ENCODE results near the gene MICU2.

MICU2 gene

DNA sequence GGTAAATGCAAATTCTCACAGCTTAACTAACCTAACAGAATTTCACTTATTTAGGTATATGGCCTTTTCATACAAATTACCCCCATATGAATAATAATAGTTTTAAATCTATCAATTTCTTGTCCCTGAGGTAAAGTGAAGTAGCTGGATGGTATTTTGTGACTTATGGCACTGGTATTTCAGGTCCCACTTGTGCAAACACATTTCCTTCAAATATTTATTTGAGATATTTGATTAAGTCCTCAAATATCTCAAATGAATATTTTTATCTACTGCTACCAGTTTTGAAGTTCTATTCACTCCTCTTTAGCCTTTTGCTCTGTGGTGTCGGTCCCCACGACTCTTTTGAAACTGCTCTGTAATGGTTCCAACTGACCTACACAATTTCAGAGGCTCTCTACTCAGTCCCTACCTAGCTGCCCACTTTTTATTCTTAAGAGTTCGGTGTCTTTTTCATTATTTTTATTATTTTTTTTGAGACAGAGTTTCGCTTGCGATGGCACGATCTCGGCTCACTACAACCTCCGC is 85.3 kb downstream of the MICU2 start:
- TF ChIP-seq, protein P1, sequence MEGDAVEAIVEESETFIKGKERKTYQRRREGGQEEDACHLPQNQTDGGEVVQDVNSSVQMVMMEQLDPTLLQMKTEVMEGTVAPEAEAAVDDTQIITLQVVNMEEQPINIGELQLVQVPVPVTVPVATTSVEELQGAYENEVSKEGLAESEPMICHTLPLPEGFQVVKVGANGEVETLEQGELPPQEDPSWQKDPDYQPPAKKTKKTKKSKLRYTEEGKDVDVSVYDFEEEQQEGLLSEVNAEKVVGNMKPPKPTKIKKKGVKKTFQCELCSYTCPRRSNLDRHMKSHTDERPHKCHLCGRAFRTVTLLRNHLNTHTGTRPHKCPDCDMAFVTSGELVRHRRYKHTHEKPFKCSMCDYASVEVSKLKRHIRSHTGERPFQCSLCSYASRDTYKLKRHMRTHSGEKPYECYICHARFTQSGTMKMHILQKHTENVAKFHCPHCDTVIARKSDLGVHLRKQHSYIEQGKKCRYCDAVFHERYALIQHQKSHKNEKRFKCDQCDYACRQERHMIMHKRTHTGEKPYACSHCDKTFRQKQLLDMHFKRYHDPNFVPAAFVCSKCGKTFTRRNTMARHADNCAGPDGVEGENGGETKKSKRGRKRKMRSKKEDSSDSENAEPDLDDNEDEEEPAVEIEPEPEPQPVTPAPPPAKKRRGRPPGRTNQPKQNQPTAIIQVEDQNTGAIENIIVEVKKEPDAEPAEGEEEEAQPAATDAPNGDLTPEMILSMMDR (IDR thresholded peaks at IDR 0.05; ENCODE audit: low read depth, low read length, missing control alignments) = no peak
- DNase-seq (ENCODE audit: low read depth) = no peak
- in situ Hi-C loops (cut with HindIII; ENCODE audit: low sequenced_read_pairs) = no loop called here
- no peak overlapping the region for H3K4me3 ChIP-seq (ENCODE audit: low read depth, low read length)

DNA sequence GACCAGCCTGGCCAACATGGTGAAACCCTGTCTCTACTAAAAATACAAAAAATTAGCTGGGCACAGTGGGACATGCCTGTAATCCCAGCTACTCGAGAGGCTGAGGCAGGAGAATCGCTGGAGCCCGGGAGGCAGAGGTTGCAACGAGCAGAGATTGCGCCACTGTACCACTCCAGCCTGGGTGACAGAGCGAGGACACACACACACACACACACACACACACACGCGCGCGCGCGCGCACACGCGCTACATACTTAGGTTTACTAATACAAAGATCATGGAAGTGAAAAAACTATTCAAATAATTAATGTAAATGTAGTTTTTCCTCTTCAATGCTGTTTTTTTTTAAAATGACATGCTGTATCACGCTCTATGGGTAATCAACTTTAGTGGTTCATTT is 86.4 kb downstream of the MICU2 start:
- no peak overlapping the region for H3K4me3 ChIP-seq (ENCODE audit: low read depth, low read length)
- in situ Hi-C loops (cut with HindIII; ENCODE audit: low sequenced_read_pairs) = no loop called here
- TF ChIP-seq, protein P1 (IDR thresholded peaks at IDR 0.05; ENCODE audit: low read depth, low read length, missing control alignments) = no peak
- DNase-seq (ENCODE audit: low read depth) = no peak

DNA sequence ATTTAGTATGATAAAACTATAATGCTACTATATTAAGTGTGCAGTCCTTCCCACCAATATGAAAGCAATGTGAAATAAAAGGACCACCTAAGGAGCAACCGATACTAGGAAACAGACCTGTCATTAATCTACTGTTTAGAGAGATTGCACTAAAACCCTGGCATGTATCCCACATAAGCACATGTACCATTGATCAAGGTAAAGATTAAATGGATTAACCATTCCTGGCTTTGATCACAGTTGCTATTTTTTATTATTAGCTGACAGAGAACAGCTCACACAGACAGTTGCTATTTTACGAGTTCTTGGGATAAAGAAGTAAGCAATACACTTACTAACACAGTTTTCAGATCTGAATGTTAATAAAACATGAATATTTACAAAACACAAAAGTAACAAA is 87.2 kb downstream of the MICU2 start:
- TF ChIP-seq, protein P1 (IDR thresholded peaks at IDR 0.05; ENCODE audit: low read depth, low read length, missing control alignments) = no peak
- DNase-seq (ENCODE audit: low read depth) = no peak
- H3K4me3 ChIP-seq (ENCODE audit: low read depth, low read length) = no peak overlapping the region
- in situ Hi-C loops (cut with HindIII; ENCODE audit: low sequenced_read_pairs) = no loop called here

DNA sequence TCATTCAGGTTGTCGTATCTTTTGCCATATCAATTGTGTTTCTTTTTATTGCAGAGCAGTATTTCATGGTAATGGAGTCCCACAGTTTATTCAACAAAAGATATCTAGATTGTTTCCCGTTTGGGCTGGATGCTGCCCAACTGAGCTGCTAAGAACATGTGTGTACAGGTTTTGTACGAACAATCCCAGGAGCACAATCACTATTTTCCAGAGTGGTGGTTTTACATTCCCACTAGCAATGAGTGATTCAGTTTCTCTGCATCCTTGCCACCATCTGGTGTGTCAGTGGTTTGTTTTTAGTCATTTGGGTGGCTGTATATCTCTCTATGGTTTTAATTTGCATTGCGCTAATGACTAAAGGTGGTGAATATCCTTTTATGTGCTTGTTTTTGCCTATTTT is 92.1 kb downstream of the MICU2 start:
- DNase-seq (ENCODE audit: low read depth) = peak; percentile 45
- TF ChIP-seq, protein P1 (IDR thresholded peaks at IDR 0.05; ENCODE audit: low read depth, low read length, missing control alignments) = no peak
- in situ Hi-C loops (cut with HindIII; ENCODE audit: low sequenced_read_pairs) = no loop called here
- no peak overlapping the region for H3K4me3 ChIP-seq (ENCODE audit: low read depth, low read length)

DNA sequence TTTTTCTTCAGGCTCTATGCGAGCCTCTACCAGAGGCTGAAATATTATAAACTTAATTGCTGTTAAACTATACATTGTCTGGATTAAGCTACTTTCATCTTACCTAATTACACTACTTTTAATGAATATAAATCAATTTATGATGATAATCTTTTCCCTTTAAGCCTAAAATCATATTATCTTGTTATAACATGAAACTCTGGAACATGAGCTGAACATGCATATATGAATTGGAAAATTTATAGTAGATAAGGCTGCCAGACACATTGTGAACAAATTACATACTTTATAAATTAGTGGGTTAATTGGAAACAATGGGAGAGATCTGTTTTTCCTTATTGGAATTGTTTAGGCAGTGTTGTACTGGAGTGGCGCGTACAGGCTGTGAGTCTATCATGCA is 99.6 kb downstream of the MICU2 start:
- no peak overlapping the region for H3K4me3 ChIP-seq (ENCODE audit: low read depth, low read length)
- TF ChIP-seq, protein P1 (IDR thresholded peaks at IDR 0.05; ENCODE audit: low read depth, low read length, missing control alignments) = no peak
- in situ Hi-C loops (cut with HindIII; ENCODE audit: low sequenced_read_pairs) = no loop called here
- no peak for DNase-seq (ENCODE audit: low read depth)

DNA sequence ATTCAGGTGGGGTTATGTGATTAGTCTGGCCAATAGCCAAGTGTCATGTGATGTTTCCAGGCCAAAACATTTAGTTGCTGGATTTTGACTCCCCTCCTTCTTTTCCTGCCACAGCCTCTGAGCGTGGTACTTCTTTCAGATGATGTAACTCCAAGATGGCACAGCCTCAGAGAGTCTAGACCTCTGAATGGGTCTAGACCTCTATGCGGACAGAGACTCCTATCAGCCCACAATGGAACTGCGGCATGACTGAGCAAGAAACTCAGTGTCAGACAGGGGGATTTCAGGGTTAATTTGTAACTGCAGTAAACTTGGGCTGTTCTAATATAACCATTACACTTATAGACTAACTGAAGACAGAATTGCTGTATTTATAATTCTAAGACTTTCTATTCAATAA is 102.3 kb downstream of the MICU2 start:
- in situ Hi-C loops (cut with HindIII; ENCODE audit: low sequenced_read_pairs) = no loop called here
- H3K4me3 ChIP-seq (ENCODE audit: low read depth, low read length) = no peak overlapping the region
- TF ChIP-seq, protein P1 (IDR thresholded peaks at IDR 0.05; ENCODE audit: low read depth, low read length, missing control alignments) = peak; percentile 13
- no peak for DNase-seq (ENCODE audit: low read depth)

DNA sequence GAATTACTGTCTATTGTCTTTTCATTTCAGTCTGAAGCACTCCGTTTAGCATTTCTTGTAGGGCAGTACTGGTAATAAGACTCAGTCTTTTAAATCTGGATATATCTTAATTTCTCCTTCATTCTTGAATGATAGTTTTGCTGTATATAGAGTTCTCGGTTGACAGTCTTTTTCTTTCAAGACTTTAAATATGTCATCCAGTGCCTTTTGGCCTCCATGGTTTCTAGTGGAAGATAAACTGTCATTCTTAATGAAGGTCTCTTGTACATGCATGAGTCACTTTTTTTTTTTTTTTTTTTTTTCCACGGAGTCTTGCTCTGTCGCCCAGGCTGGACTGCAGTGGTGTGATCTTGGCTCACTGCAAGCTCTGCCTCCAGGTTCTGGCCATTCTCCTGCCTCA is 117.6 kb downstream of the MICU2 start:
- DNase-seq (ENCODE audit: low read depth) = no peak
- no peak overlapping the region for H3K4me3 ChIP-seq (ENCODE audit: low read depth, low read length)
- in situ Hi-C loops (cut with HindIII; ENCODE audit: low sequenced_read_pairs) = no loop called here
- TF ChIP-seq, protein P1 (IDR thresholded peaks at IDR 0.05; ENCODE audit: low read depth, low read length, missing control alignments) = no peak

Measured in astrocyte of the cerebellum (primary cell).